ENCODE data around the gene FAT2.

FAT2 gene

GRCh38 chr5:151591144-151591819 lies at the start of gene FAT2:
TSS of gene FAT2 (minus strand) at chr5:151591331. CDS start at chr5:151568931, 22,400 bp downstream.
- no peak for DNase-seq

GRCh38 chr5:151638619-151639018 lies 47.5 kb upstream of the FAT2 start:
- DNase-seq, result no peak

GRCh38 chr5:151637676-151638075 lies 46.5 kb upstream of the FAT2 start:
- no peak for DNase-seq

- no peak for DNase-seq
Measured at GRCh38 chr5:151633892-151634291, 42.8 kb upstream of the FAT2 start.

DNA sequence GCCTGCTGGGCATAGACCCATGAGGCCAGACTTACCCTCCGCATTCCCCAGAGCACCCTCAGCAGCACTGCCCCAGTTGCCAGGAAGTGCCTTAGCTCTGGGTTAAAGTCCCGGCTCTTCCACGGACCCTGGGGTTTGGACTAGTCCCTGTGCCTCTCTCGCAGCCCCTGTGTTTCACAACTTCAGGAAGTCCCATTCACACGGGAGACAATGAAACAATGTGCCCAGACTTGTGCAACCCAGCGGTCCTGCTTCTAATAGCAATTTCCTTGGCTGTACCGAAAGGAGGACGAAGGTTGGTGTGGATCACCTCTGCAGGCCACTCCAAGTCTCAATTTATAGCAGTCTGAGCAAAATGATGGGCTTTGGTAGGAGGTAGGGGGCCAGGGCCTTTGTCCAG lies 41.8 kb upstream of the FAT2 start:
- DNase-seq, result no peak

- DNase-seq, result no peak
Measured at GRCh38 chr5:151632524-151632923, 41.4 kb upstream of the FAT2 start.

GRCh38 chr5:151631941-151632340 lies 40.8 kb upstream of the FAT2 start:
- no peak for DNase-seq

GRCh38 chr5:151630088-151630487 lies 39.0 kb upstream of the FAT2 start:
- DNase-seq, result no peak

DNA sequence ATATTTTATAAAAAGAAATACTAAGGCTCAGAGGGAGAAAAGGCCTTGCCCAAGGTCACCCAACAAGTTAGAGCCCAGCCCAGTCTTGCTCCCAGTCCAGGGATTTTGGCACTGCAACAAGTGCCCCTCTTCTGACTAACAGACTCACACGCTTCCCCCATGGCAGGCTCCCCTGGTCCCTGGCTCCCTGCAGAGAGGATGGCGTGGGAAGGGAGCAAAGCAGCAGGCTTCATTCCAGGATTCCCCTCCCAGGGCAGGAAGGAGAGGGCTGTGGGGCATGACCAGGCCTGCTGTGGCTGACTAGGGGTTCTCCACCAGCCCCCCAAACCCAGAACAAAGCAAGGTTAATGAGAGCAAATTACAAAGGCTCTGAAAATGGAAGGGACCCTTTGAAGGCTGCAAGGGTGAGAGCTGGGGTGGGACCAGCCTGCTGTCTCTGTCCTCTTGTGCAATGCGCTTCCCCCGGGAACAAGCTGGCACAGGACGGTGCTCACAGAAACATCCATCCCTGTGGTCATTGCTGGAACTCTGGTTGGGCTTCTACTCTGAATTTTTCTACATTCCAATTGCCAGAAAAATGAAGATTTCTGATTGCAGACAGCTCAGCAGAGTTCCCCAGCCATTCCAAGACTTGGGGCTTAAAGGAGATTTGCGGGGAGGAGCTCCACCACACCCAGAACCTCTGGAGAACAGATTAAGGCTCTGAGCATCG lies 37.1 kb upstream of the FAT2 start:
- no peak for DNase-seq

DNA sequence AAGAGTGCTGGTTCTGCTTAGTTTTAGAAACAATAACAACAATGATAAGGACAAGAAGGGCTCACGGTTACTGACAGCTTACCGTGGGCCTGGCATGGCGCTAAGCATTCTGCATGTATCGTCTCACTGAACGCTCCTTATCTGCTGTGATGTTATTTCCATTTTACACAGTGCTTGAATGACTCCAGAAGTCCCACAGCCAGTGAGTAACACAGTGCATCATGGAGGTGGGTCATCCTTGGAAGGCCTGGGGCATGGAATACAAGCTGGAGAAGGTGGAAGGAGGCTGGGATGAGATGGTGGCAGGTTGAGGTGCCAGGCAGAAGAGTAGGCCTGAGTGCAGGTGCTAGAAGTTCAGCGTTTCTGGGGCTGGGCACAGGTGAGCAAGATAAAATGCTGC lies 36.5 kb upstream of the FAT2 start:
- no peak for DNase-seq

GRCh38 chr5:151625285-151625684 lies 34.2 kb upstream of the FAT2 start:
- no peak for DNase-seq

GRCh38 chr5:151624476-151624875 lies 33.3 kb upstream of the FAT2 start:
- DNase-seq, result no peak

- no peak for DNase-seq
Measured at GRCh38 chr5:151622367-151623088, 31.4 kb upstream of the FAT2 start.

DNA sequence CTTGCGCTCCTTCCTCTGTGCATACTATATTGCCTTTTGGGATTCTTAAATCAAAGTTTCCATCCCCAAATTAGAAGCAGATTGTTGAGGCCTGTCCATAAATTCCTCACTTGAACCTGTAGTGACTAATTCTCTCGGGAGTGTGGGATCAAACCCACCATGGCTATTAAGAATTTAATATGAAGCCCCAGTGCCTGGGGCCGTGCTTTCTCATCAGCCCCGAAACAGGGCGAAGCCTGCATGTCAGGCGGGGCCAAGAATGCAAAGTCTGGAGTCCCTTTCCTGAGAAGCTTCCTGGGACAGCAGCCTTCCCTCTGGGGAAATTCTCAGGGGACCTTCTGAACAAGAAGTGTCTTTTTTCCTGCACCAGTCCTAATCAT lies 29.3 kb upstream of the FAT2 start:
- DNase-seq, result no peak

DNA sequence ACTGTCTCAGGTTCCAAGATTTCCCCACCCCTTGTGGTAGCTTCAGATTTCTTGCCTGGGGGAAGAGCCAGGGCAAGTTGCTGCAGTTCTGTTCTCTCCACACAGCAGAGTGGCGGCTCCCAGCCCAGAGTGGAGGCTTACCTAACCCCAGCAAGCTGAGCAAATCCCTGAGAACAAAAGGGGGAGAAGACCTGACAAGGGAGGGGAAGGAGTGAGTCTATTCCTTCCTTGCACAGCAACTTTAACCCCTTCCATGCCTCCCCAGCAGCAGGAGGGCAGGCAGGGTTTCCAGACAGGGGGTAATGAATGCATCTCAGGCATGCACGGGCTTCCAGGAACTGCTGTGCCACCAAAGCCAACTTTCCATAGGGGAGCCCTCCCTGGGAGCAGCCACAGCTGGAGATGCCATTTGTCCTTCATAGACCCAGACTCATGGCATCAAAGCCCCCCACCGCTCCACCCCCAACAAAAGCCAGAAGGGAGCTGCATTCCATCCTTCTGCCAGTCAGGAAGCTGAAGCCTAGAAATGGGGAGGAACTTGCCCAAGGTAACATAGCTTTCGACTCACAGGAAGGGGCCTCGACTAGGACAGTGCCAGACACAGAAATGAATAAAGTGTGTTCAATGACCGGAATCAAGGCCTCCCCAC lies 28.8 kb upstream of the FAT2 start:
- DNase-seq, result no peak

DNA sequence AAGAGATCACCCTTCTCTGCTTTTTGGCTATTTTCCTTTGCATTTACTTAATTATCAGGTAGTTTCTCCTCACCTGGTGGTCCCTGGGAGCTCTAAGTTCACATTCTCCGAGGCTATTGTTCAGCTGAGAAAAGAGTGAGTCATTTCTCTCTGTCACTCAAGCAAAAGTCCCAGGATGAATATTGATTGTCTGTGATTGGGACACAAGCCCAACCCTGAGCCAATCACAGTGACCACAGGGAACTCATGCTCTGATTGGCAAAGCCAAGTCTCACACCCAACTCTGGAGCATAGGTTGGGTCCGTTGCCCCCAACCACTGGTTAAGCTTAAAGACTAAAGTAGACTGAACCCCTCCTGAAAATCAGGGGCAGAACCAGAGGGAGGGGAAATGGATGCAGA lies 27.8 kb upstream of the FAT2 start:
- no peak for DNase-seq

GRCh38 chr5:151617841-151618710 lies 26.9 kb upstream of the FAT2 start:
- DNase-seq, result no peak

DNA sequence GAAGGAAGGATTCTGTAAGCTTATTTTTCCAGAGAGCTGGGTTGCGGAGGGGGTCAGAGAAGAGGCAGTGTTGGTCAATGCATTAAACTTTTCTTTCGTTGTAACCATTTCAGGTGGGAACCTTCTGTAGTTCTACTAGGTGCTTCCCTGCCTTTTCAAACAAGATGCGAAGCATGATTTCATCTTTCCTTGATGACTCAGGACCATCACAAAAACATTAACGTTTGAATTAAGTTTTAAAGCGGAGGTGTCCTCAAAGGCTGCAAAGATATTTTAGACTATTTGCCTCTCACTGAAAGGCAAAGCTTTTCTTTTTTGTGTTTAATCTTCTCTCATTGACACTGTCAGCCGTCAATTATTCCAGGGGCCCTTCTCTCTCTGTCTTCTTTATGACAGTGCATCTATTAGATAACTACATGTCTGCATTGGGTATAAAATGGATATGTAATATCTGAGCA lies 26.3 kb upstream of the FAT2 start:
- no peak for DNase-seq

DNA sequence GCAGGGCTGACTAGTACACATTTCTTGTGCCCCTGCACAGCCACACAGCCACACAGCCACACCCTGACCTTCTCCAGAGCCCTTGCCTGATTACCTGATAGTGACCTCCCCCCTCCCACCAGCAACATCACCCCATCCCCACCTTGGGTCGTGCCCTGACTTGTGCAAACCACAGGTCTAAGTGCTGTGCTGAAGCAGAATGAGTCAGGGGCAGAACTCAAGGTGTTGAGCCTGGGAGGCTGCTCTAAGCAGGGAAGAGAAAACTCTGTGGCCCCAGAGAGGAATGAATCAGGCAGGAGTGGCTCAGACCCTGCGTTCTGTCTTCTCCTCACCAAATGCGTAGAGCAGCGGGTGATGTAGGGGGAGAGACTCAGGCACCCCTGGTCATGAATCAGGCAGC lies 24.3 kb upstream of the FAT2 start:
- DNase-seq, result no peak

- no peak for DNase-seq
Measured at GRCh38 chr5:151614565-151614964, 23.4 kb upstream of the FAT2 start.

DNA sequence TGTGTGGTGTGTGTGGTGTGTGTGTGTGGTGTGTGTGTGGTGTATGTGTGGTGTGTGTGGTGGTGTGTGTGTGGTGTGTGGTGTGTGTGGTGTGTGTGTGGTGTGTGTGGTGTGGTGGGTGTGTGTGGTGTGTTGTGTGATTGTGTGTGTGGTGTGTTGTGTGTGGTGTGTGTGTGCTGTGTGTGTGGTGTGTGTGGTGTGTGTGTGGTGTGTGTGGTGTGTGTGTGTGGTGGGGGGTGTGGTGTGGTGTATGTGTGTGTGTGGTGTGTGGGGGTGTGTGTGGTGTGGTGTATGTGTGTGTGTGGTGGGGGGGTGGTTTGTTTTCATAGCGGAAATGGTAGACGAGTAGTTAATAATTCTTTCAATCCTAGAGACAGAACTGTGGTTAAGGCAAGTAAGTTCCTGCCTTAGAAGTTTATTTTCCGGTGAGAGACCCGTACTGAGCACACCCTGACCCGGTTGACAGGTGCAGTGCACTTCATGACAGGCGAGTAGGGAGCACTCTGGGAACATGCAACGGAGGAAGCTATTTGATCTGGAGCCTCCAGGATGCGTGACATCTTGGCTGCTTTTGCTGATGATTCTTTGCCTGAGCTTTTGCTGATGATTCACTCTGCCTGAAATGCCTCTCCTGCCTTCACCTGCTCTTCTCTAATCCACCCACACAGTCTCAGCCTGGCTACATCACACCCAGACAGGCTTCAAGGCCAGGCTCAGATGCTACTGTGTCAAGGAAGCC lies 21.7 kb upstream of the FAT2 start:
- DNase-seq, result peak; percentile 32

Measured in stimulated activated CD4-positive, alpha-beta T cell treated with anti-CD3 and anti-CD28 coated beads, Interleukin-12 subunit alpha, Interleukin-12 subunit beta, amount 100 ng/mL, for 4 hours (primary cell).